ENCODE measurements around the gene PRICKLE4. TPM values are rescaled to one million over a fixed set of nuclear protein-coding genes. Genes with fewer than 3 reads are reported as not detected.
A peak's percentile ranks its signal among the peaks of the same experiment; 100 is the strongest.

Gene PRICKLE4
- total and polyA plus RNA-seq, 8 donors, result 1.9 to 77.0 (median 8.4) TPM; not detected in 1

- 39 to 76% (median 49%) methylated on average over 2 to 6 of the region's 6 CpGs for WGBS, 5 donors
- H3K4me1 ChIP-seq, result peaks cover 8 to 39% (median 20%) of the 10 kb centered on the region in 4 donors
- TF ChIP-seq CTCF (IDR thresholded peaks at IDR 0.05), result no peak
- peak in 2 of 3 donors; percentile 53 to 58 for TF ChIP-seq POLR2AphosphoS5 (IDR thresholded peaks at IDR 0.05)
- TF ChIP-seq POLR2A (IDR thresholded peaks at IDR 0.05), result peak in 2 of 4 donors; percentile 68 to 72
- TF ChIP-seq EP300 (IDR thresholded peaks at IDR 0.05), result no peak
- H3K4me3 ChIP-seq, result peak overlapping the region; percentile 30 to 50 (median 46)
- no peaks in the 10 kb centered on the region for H3K9me3 ChIP-seq
- H3K27me3 ChIP-seq, result no peaks in the 10 kb centered on the region
- peak overlapping the region; percentile 53 to 81 (median 75) for H3K27ac ChIP-seq
- peaks cover 0 to 45% (median 4%) of the 10 kb centered on the region in 4 donors for H3K36me3 ChIP-seq
- intact Hi-C loops (cut with DNase I; ENCODE audit: low total_unique reads), result no loop called here
- peak in 1 of 2 donors; percentile 51 for DNase-seq
Measured at GRCh38 chr6:41743406-41744235, 37.0 kb upstream of the PRICKLE4 start.

- TF ChIP-seq POLR2AphosphoS5 (IDR thresholded peaks at IDR 0.05), result peak in 2 of 3 donors; percentile 84 to 89
- TF ChIP-seq CTCF (IDR thresholded peaks at IDR 0.05), result no peak
- TF ChIP-seq EP300 (IDR thresholded peaks at IDR 0.05), result no peak
- TF ChIP-seq POLR2A (IDR thresholded peaks at IDR 0.05), result peak in 1 of 4 donors; percentile 51
- intact Hi-C loops (cut with DNase I; ENCODE audit: low total_unique reads), result no loop called here
- H3K9me3 ChIP-seq, result no peaks in the 10 kb centered on the region
- peak in 1 of 2 donors; percentile 48 for DNase-seq
- WGBS, 5 donors, result 34 to 66% (median 61%) methylated on average over 7 of the region's 7 CpGs
- no peaks in the 10 kb centered on the region for H3K27me3 ChIP-seq
- H3K36me3 ChIP-seq, result peaks cover 0 to 43% (median 4%) of the 10 kb centered on the region in 4 donors
- peaks cover 9 to 45% (median 26%) of the 10 kb centered on the region in 4 donors for H3K4me1 ChIP-seq
- peak overlapping the region; percentile 53 to 81 (median 75) for H3K27ac ChIP-seq
- peak overlapping the region; percentile 30 to 50 (median 46) for H3K4me3 ChIP-seq
Measured at GRCh38 chr6:41744236-41744787, 36.3 kb upstream of the PRICKLE4 start.

- TF ChIP-seq POLR2AphosphoS5 (IDR thresholded peaks at IDR 0.05) (peak in 2 of 3 donors; percentile 77 to 83), POLR2A (IDR thresholded peaks at IDR 0.05) (peak in 1 of 4 donors; percentile 4), CTCF (IDR thresholded peaks at IDR 0.05) (no peak)
- Histone ChIP-seq H3K27ac (peak overlapping the region; percentile 58 to 81 (median 75)), H3K4me1 (peaks cover 9 to 34% (median 28%) of the 10 kb centered on the region in 4 donors), H3K4me3 (peak overlapping the region; percentile 30 to 50 (median 46)), H3K9me3 (no peaks in the 10 kb centered on the region), H3K27me3 (no peaks in the 10 kb centered on the region), H3K36me3 (peaks cover 0 to 32% (median 4%) of the 10 kb centered on the region in 4 donors)
- 36 to 53% (median 49%) methylated on average over 10 of the region's 10 CpGs for WGBS, 5 donors
- no peak for DNase-seq
- intact Hi-C loops (cut with DNase I; ENCODE audit: low total_unique reads), result no loop called here
Measured at GRCh38 chr6:41746107-41746506, 34.5 kb upstream of the PRICKLE4 start.

- Histone ChIP-seq H3K36me3 (peaks cover 0 to 22% (median 0%) of the 10 kb centered on the region in 4 donors), H3K4me3 (peak within 1 kb of the TSS; percentile 30 to 50 (median 46)), H3K27me3 (no peaks in the 10 kb centered on the region), H3K9me3 (no peaks in the 10 kb centered on the region), H3K27ac (peak within 1 kb of the TSS; percentile 73 to 82 (median 78)), H3K4me1 (peaks cover 9 to 33% (median 20%) of the 10 kb centered on the region in 4 donors)
- whole genome bisulfite sequencing, 5 donors, result 34 to 64% (median 57%) methylated on average over 15 of the region's 15 CpGs
- peak; percentile 71 to 85 for DNase-seq
- no peak for TF ChIP-seq CTCF (IDR thresholded peaks at IDR 0.05)
- peak in 2 of 4 donors; percentile 67 to 97 for TF ChIP-seq POLR2A (IDR thresholded peaks at IDR 0.05)
- no peak for TF ChIP-seq EP300 (IDR thresholded peaks at IDR 0.05)
- peak in 2 of 3 donors; percentile 97 to 99 for TF ChIP-seq POLR2AphosphoS5 (IDR thresholded peaks at IDR 0.05)
- intact Hi-C loops (cut with DNase I; ENCODE audit: low total_unique reads), result no loop called here
Measured at GRCh38 chr6:41747256-41748101, 33.1 kb upstream of the PRICKLE4 start, which contains the start of gene PGC. PGC (minus strand) TSS chr6:41747397; CDS start chr6:41747334, 63 bp downstream.
